Measurements from ENCODE around the gene BABAM2. TPM values are rescaled to one million over a fixed set of nuclear protein-coding genes. Genes with fewer than 3 reads are reported as not detected.

Gene BABAM2
- total RNA-seq, 1 experiment from 2014 or later: 43.5 TPM

- no peak overlapping the region for H3K27ac Mint-ChIP-seq (ENCODE audit: unreplicated experiment)
- no peak for DNase-seq
- CTCF ChIA-PET: no interaction called here
- no peak for TF ChIP-seq CTCF (IDR thresholded peaks at IDR 0.05; ENCODE audit: unreplicated experiment)
- H3K36me3 Mint-ChIP-seq (ENCODE audit: insufficient read depth, unreplicated experiment): no peaks in the 10 kb centered on the region
- no peaks in the 10 kb centered on the region for H3K9me3 Mint-ChIP-seq (ENCODE audit: low read depth, unreplicated experiment)
- BruUV-seq (replicated peaks): no TSS peak
- H3K27me3 Mint-ChIP-seq (ENCODE audit: unreplicated experiment): no peaks in the 10 kb centered on the region
- intact Hi-C loops (cut with micrococcal nuclease; ENCODE audit: unreplicated experiment): loop anchor here (5.0 kb wide), 1 partner anchor 70 kb away; no protein-coding TSS in a partner anchor
- H3K4me3 Mint-ChIP-seq (ENCODE audit: low read depth, unreplicated experiment): no peak overlapping the region
- H3K4me1 Mint-ChIP-seq (ENCODE audit: low read depth, unreplicated experiment): peaks cover 26% of the 10 kb centered on the region
Observed at GRCh38 chr2:28047681-28048080, 157.2 kb downstream of the BABAM2 start.

GRCh38 chr2:28048341-28048740, 157.8 kb downstream of the BABAM2 start:
- TF ChIP-seq CTCF (IDR thresholded peaks at IDR 0.05; ENCODE audit: unreplicated experiment): no peak
- H3K4me1 Mint-ChIP-seq (ENCODE audit: low read depth, unreplicated experiment): peaks cover 26% of the 10 kb centered on the region
- H3K36me3 Mint-ChIP-seq (ENCODE audit: insufficient read depth, unreplicated experiment): no peaks in the 10 kb centered on the region
- CTCF ChIA-PET: no interaction called here
- no peak for DNase-seq
- no peak overlapping the region for H3K4me3 Mint-ChIP-seq (ENCODE audit: low read depth, unreplicated experiment)
- no TSS peak for BruUV-seq (replicated peaks)
- H3K27ac Mint-ChIP-seq (ENCODE audit: unreplicated experiment): no peak overlapping the region
- intact Hi-C loops (cut with micrococcal nuclease; ENCODE audit: unreplicated experiment): loop anchor here (5.0 kb wide), 1 partner anchor 71 kb away; no protein-coding TSS in a partner anchor
- no peaks in the 10 kb centered on the region for H3K9me3 Mint-ChIP-seq (ENCODE audit: low read depth, unreplicated experiment)
- H3K27me3 Mint-ChIP-seq (ENCODE audit: unreplicated experiment): no peaks in the 10 kb centered on the region

GRCh38 chr2:28049416-28049815, 158.9 kb downstream of the BABAM2 start:
- Mint-ChIP-seq H3K27me3 (ENCODE audit: unreplicated experiment) (no peaks in the 10 kb centered on the region), H3K9me3 (ENCODE audit: low read depth, unreplicated experiment) (no peaks in the 10 kb centered on the region)
- no TSS peak for BruUV-seq (replicated peaks)

GRCh38 chr2:28049899-28050298, 159.4 kb downstream of the BABAM2 start:
- intact Hi-C loops (cut with micrococcal nuclease; ENCODE audit: unreplicated experiment): loop anchor here (5.0 kb wide), 1 partner anchor 73 kb away; no protein-coding TSS in a partner anchor
- Mint-ChIP-seq H3K4me3 (ENCODE audit: low read depth, unreplicated experiment) (no peak overlapping the region), H3K9me3 (ENCODE audit: low read depth, unreplicated experiment) (no peaks in the 10 kb centered on the region), H3K4me1 (ENCODE audit: low read depth, unreplicated experiment) (peaks cover 23% of the 10 kb centered on the region), H3K36me3 (ENCODE audit: insufficient read depth, unreplicated experiment) (no peaks in the 10 kb centered on the region), H3K27me3 (ENCODE audit: unreplicated experiment) (no peaks in the 10 kb centered on the region), H3K27ac (ENCODE audit: unreplicated experiment) (no peak overlapping the region)
- no peak for TF ChIP-seq CTCF (IDR thresholded peaks at IDR 0.05; ENCODE audit: unreplicated experiment)
- DNase-seq: no peak
- no TSS peak for BruUV-seq (replicated peaks)
- CTCF ChIA-PET: no interaction called here

More at GRCh38 chr2:28049416-28049815, 158.9 kb downstream of the BABAM2 start:
- Mint-ChIP-seq H3K27ac (ENCODE audit: unreplicated experiment) (no peak overlapping the region), H3K36me3 (ENCODE audit: insufficient read depth, unreplicated experiment) (no peaks in the 10 kb centered on the region), H3K4me1 (ENCODE audit: low read depth, unreplicated experiment) (peaks cover 26% of the 10 kb centered on the region), H3K4me3 (ENCODE audit: low read depth, unreplicated experiment) (no peak overlapping the region)
- no peak for TF ChIP-seq CTCF (IDR thresholded peaks at IDR 0.05; ENCODE audit: unreplicated experiment)
- intact Hi-C loops (cut with micrococcal nuclease; ENCODE audit: unreplicated experiment): loop anchor here (5.0 kb wide), 1 partner anchor 72 kb away; no protein-coding TSS in a partner anchor
- CTCF ChIA-PET: interaction anchor here (0.6 kb wide), 1 partner anchor 28 kb away, joined by 4 read pairs; no protein-coding TSS in a partner anchor
- no peak for DNase-seq
